Measurements from ENCODE around the gene TRAF5.
A peak's percentile ranks its signal among the peaks of the same experiment; 100 is the strongest.

Gene TRAF5, protein sequence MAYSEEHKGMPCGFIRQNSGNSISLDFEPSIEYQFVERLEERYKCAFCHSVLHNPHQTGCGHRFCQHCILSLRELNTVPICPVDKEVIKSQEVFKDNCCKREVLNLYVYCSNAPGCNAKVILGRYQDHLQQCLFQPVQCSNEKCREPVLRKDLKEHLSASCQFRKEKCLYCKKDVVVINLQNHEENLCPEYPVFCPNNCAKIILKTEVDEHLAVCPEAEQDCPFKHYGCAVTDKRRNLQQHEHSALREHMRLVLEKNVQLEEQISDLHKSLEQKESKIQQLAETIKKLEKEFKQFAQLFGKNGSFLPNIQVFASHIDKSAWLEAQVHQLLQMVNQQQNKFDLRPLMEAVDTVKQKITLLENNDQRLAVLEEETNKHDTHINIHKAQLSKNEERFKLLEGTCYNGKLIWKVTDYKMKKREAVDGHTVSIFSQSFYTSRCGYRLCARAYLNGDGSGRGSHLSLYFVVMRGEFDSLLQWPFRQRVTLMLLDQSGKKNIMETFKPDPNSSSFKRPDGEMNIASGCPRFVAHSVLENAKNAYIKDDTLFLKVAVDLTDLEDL

GRCh38 chr1:211326528-211327345 is at the start of gene TRAF5:
Gene TRAF5, plus strand, starts transcription at chr1:211326833. Its CDS starts 26,407 bp downstream, at chr1:211353240.
- no peaks in the 10 kb centered on the region for H3K36me3 ChIP-seq (ENCODE audit: control insufficient read depth, insufficient read depth, low read length)
- peak within 1 kb of the TSS; percentile 79 for H3K9ac ChIP-seq (ENCODE audit: low read length)
- no peak within 1 kb of the TSS; the same call in 1 of the 2 replicates for H3K27ac ChIP-seq (ENCODE audit: low read depth, low read length)
- peaks cover 4% of the 10 kb centered on the region; the same call in 1 of the 2 replicates for H3K27me3 ChIP-seq (ENCODE audit: control insufficient read depth, insufficient read depth, low read length)
- H3K4me3 ChIP-seq (ENCODE audit: low read depth, low read length), result peak within 1 kb of the TSS; percentile 82
- H3K9me3 ChIP-seq (ENCODE audit: control insufficient read depth, insufficient read depth, low read depth, low read length), result no peaks in the 10 kb centered on the region
- H3K4me1 ChIP-seq (ENCODE audit: control insufficient read depth, insufficient read depth, low read length), result peaks cover 44% of the 10 kb centered on the region

GRCh38 chr1:211279340-211279739 is 47.3 kb upstream of the TRAF5 start:
- peaks cover 70% of the 10 kb centered on the region for H3K36me3 ChIP-seq (ENCODE audit: control insufficient read depth, insufficient read depth, low read length)
- H3K9ac ChIP-seq (ENCODE audit: low read length), result no peak overlapping the region
- no peak overlapping the region for H3K27ac ChIP-seq (ENCODE audit: low read depth, low read length)
- H3K9me3 ChIP-seq (ENCODE audit: control insufficient read depth, insufficient read depth, low read depth, low read length), result no peaks in the 10 kb centered on the region
- H3K4me3 ChIP-seq (ENCODE audit: low read depth, low read length), result no peak overlapping the region
- no peaks in the 10 kb centered on the region for H3K27me3 ChIP-seq (ENCODE audit: control insufficient read depth, insufficient read depth, low read length)
- peaks cover 9% of the 10 kb centered on the region; the same call in 1 of the 2 replicates for H3K4me1 ChIP-seq (ENCODE audit: control insufficient read depth, insufficient read depth, low read length)

DNA sequence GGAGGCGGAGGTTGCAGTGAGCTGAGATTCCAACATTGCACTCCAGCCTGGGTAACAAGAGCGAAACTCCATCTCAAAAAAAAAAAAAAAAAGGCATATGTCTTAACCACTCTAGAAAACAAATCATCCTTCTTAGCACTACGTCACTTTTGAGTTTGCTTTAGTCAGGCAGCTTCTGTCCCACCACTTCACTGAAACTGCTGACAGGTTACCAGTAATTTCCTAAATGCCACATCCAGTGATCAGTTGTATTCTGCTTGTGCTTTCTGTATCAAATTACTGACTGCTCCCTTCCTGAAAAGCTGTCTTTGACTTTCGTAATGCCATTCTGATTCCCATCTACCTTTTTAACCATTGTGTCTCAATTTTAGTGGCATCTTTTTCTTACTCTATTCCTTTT is 45.7 kb upstream of the TRAF5 start:
- Histone ChIP-seq H3K9me3 (ENCODE audit: control insufficient read depth, insufficient read depth, low read depth, low read length) (no peaks in the 10 kb centered on the region), H3K27ac (ENCODE audit: low read depth, low read length) (peak overlapping the region; percentile 28; the same call in 1 of the 2 replicates), H3K36me3 (ENCODE audit: control insufficient read depth, insufficient read depth, low read length) (peaks cover 74% of the 10 kb centered on the region), H3K4me3 (ENCODE audit: low read depth, low read length) (no peak overlapping the region), H3K9ac (ENCODE audit: low read length) (no peak overlapping the region), H3K4me1 (ENCODE audit: control insufficient read depth, insufficient read depth, low read length) (peaks cover 9% of the 10 kb centered on the region; the same call in 1 of the 2 replicates), H3K27me3 (ENCODE audit: control insufficient read depth, insufficient read depth, low read length) (no peaks in the 10 kb centered on the region)

DNA sequence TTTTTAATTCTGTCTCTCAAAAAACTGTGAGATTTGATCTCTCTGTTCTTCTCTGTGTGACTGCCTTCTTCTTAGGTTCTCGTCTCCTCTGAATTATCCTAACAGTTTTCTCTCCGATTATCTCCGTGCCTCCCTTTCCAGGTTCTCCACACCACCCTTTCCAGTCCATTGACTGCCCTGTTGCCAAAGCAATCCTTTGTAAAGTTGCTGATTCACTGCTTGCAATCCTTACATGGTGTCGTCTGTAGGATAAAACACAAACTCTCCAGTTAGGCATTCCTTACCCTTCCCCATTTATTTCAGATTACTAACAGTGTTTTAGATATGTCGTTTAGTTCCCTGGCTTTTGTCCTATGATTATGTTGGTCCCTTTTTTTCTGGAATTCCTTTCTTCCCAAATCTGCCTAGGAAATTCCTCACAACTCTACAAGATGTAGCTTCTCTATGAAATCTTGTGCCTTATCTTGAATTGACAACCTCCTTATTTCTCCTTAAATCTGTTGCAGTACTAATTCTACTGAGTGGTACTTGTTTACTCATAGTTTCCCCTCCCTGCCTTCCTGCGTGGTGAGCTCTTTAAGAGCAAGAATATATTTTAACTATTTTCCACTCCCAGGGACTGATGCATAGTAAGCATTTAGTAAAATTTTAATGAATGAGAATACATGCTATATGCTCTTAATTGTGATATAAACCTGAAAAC is 45.2 kb upstream of the TRAF5 start:
- Histone ChIP-seq H3K27ac (ENCODE audit: low read depth, low read length) (peak overlapping the region; percentile 28; the same call in 1 of the 2 replicates), H3K27me3 (ENCODE audit: control insufficient read depth, insufficient read depth, low read length) (no peaks in the 10 kb centered on the region), H3K36me3 (ENCODE audit: control insufficient read depth, insufficient read depth, low read length) (peaks cover 69% of the 10 kb centered on the region), H3K9me3 (ENCODE audit: control insufficient read depth, insufficient read depth, low read depth, low read length) (no peaks in the 10 kb centered on the region), H3K4me1 (ENCODE audit: control insufficient read depth, insufficient read depth, low read length) (peaks cover 9% of the 10 kb centered on the region; the same call in 1 of the 2 replicates), H3K4me3 (ENCODE audit: low read depth, low read length) (no peak overlapping the region), H3K9ac (ENCODE audit: low read length) (peak overlapping the region; percentile 18)

DNA sequence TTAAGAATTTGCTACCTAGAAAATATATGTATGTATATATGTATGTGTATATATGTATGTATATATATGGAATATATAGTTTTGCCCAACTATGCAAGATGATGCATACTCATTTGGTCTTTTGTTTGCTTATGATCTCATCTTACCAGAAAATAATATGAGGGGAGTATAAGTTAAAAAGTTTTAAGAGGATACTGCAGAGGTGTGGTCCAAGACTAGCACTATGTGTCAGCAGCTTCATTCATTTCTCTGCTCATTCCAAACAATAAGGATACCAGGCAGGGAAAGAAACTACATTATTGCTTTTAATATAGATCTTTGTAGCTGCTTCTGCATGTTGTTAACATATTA is 44.6 kb upstream of the TRAF5 start:
- Histone ChIP-seq H3K9ac (ENCODE audit: low read length) (no peak overlapping the region), H3K27ac (ENCODE audit: low read depth, low read length) (no peak overlapping the region), H3K27me3 (ENCODE audit: control insufficient read depth, insufficient read depth, low read length) (no peaks in the 10 kb centered on the region), H3K4me3 (ENCODE audit: low read depth, low read length) (no peak overlapping the region), H3K36me3 (ENCODE audit: control insufficient read depth, insufficient read depth, low read length) (peaks cover 73% of the 10 kb centered on the region), H3K9me3 (ENCODE audit: control insufficient read depth, insufficient read depth, low read depth, low read length) (no peaks in the 10 kb centered on the region), H3K4me1 (ENCODE audit: control insufficient read depth, insufficient read depth, low read length) (peaks cover 9% of the 10 kb centered on the region; the same call in 1 of the 2 replicates)

GRCh38 chr1:211285196-211285595 is 41.4 kb upstream of the TRAF5 start:
- H3K9me3 ChIP-seq (ENCODE audit: control insufficient read depth, insufficient read depth, low read depth, low read length), result no peaks in the 10 kb centered on the region
- no peak overlapping the region for H3K4me3 ChIP-seq (ENCODE audit: low read depth, low read length)
- peaks cover 9% of the 10 kb centered on the region; the same call in 1 of the 2 replicates for H3K4me1 ChIP-seq (ENCODE audit: control insufficient read depth, insufficient read depth, low read length)
- peaks cover 69% of the 10 kb centered on the region for H3K36me3 ChIP-seq (ENCODE audit: control insufficient read depth, insufficient read depth, low read length)
- H3K27me3 ChIP-seq (ENCODE audit: control insufficient read depth, insufficient read depth, low read length), result no peaks in the 10 kb centered on the region
- H3K27ac ChIP-seq (ENCODE audit: low read depth, low read length), result no peak overlapping the region
- H3K9ac ChIP-seq (ENCODE audit: low read length), result no peak overlapping the region

DNA sequence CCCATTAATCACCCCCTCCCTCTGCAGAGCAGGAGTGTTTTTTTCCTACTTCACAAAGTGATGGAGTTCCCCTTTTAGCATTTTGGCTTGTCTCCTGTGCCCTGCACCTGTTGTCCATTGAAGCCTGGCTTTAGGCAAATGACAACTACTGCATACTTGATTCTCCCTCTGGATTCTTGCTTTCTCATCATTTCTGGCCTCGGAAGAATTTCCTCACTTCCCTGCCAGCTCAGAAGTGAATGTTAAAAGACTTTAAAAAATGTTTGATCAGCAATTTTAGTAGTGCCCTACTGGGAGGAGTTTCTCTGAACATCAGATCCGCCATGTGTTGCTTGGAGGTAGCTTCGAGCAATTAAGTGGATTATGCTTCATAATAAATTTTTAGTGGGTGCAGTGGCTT is 39.4 kb upstream of the TRAF5 start:
- H3K4me3 ChIP-seq (ENCODE audit: low read depth, low read length), result no peak overlapping the region
- no peaks in the 10 kb centered on the region for H3K4me1 ChIP-seq (ENCODE audit: control insufficient read depth, insufficient read depth, low read length)
- no peaks in the 10 kb centered on the region for H3K9me3 ChIP-seq (ENCODE audit: control insufficient read depth, insufficient read depth, low read depth, low read length)
- H3K9ac ChIP-seq (ENCODE audit: low read length), result no peak overlapping the region
- no peak overlapping the region for H3K27ac ChIP-seq (ENCODE audit: low read depth, low read length)
- H3K27me3 ChIP-seq (ENCODE audit: control insufficient read depth, insufficient read depth, low read length), result no peaks in the 10 kb centered on the region
- H3K36me3 ChIP-seq (ENCODE audit: control insufficient read depth, insufficient read depth, low read length), result peaks cover 72% of the 10 kb centered on the region

DNA sequence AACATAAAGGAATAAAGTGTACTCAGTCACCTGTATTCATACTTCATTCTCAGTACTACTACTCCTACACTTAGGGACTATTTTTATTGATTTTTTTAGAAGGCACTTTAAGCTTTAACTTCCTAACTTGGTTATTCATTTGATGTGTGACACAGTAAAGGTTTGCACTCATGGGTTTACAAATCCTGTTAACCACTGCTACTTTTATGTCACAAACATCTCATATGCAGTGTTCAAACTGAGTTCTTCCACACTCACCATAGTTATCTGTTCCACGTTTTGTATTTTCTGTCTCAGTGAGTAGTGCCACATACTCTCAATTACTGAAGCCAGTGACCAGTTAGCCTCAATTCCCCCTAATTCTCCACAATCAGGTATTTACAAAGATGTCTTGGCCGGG is 34.2 kb upstream of the TRAF5 start:
- H3K9ac ChIP-seq (ENCODE audit: low read length), result no peak overlapping the region
- no peaks in the 10 kb centered on the region for H3K9me3 ChIP-seq (ENCODE audit: control insufficient read depth, insufficient read depth, low read depth, low read length)
- H3K4me1 ChIP-seq (ENCODE audit: control insufficient read depth, insufficient read depth, low read length), result no peaks in the 10 kb centered on the region
- no peak overlapping the region for H3K4me3 ChIP-seq (ENCODE audit: low read depth, low read length)
- peaks cover 79% of the 10 kb centered on the region for H3K36me3 ChIP-seq (ENCODE audit: control insufficient read depth, insufficient read depth, low read length)
- no peaks in the 10 kb centered on the region for H3K27me3 ChIP-seq (ENCODE audit: control insufficient read depth, insufficient read depth, low read length)
- H3K27ac ChIP-seq (ENCODE audit: low read depth, low read length), result no peak overlapping the region

- H3K4me3 ChIP-seq (ENCODE audit: low read depth, low read length), result no peak overlapping the region
- H3K4me1 ChIP-seq (ENCODE audit: control insufficient read depth, insufficient read depth, low read length), result 0 out of 2 replicates have a peak, but pooled peaks cover 6% of the 10 kb centered on the region
- no peaks in the 10 kb centered on the region for H3K27me3 ChIP-seq (ENCODE audit: control insufficient read depth, insufficient read depth, low read length)
- no peaks in the 10 kb centered on the region for H3K9me3 ChIP-seq (ENCODE audit: control insufficient read depth, insufficient read depth, low read depth, low read length)
- no peak overlapping the region for H3K9ac ChIP-seq (ENCODE audit: low read length)
- no peak overlapping the region for H3K27ac ChIP-seq (ENCODE audit: low read depth, low read length)
- peaks cover 65% of the 10 kb centered on the region for H3K36me3 ChIP-seq (ENCODE audit: control insufficient read depth, insufficient read depth, low read length)
These were observed 30.2 kb upstream of the TRAF5 start for GRCh38 chr1:211296396-211296795.

GRCh38 chr1:211305044-211305443 is 21.6 kb upstream of the TRAF5 start:
- Histone ChIP-seq H3K4me1 (ENCODE audit: control insufficient read depth, insufficient read depth, low read length) (no peaks in the 10 kb centered on the region), H3K4me3 (ENCODE audit: low read depth, low read length) (no peak overlapping the region), H3K9me3 (ENCODE audit: control insufficient read depth, insufficient read depth, low read depth, low read length) (no peaks in the 10 kb centered on the region), H3K27me3 (ENCODE audit: control insufficient read depth, insufficient read depth, low read length) (no peaks in the 10 kb centered on the region), H3K36me3 (ENCODE audit: control insufficient read depth, insufficient read depth, low read length) (peaks cover 36% of the 10 kb centered on the region), H3K9ac (ENCODE audit: low read length) (no peak overlapping the region), H3K27ac (ENCODE audit: low read depth, low read length) (no peak overlapping the region)

All from HUES6 (cell line).